ENCODE results near the gene CMTM5.

Gene CMTM5

GRCh38 chr14:23371865-23372264 is 5.0 kb upstream of the CMTM5 start:
- DNase-seq (ENCODE audit: low read depth), result no peak
- no peak overlapping the region for H3K4me3 ChIP-seq (ENCODE audit: low read depth, low read length)
- TF ChIP-seq POLR2A (IDR thresholded peaks at IDR 0.05; ENCODE audit: extremely low read depth, insufficient read length), result no peak
- TF ChIP-seq MAX (IDR thresholded peaks at IDR 0.05; ENCODE audit: low read depth, low read length), result no peak
- no peak for TF ChIP-seq MYC (IDR thresholded peaks at IDR 0.05; ENCODE audit: low read depth, low read length)
- TF ChIP-seq CTCF (IDR thresholded peaks at IDR 0.05; ENCODE audit: low read depth, low read length), result no peak

- H3K4me3 ChIP-seq (ENCODE audit: low read depth, low read length), result no peak within 1 kb of the TSS
- DNase-seq (ENCODE audit: low read depth), result no peak
- TF ChIP-seq POLR2A (IDR thresholded peaks at IDR 0.05; ENCODE audit: extremely low read depth, insufficient read length) (no peak), MAX (IDR thresholded peaks at IDR 0.05; ENCODE audit: low read depth, low read length) (no peak), CTCF (IDR thresholded peaks at IDR 0.05; ENCODE audit: low read depth, low read length) (no peak), MYC (IDR thresholded peaks at IDR 0.05; ENCODE audit: low read depth, low read length) (no peak)
These were observed 4.3 kb upstream of the CMTM5 start, which contains the start of gene IL25 for GRCh38 chr14:23372509-23372908. Gene IL25, plus strand, starts transcription at chr14:23372809.

- no peak overlapping the region for H3K4me3 ChIP-seq (ENCODE audit: low read depth, low read length)
- TF ChIP-seq MYC (IDR thresholded peaks at IDR 0.05; ENCODE audit: low read depth, low read length) (no peak), MAX (IDR thresholded peaks at IDR 0.05; ENCODE audit: low read depth, low read length) (no peak), POLR2A (IDR thresholded peaks at IDR 0.05; ENCODE audit: extremely low read depth, insufficient read length) (no peak), CTCF (IDR thresholded peaks at IDR 0.05; ENCODE audit: low read depth, low read length) (no peak)
- DNase-seq (ENCODE audit: low read depth), result no peak
These were observed 3.8 kb upstream of the CMTM5 start for GRCh38 chr14:23373041-23373440.

- no peak overlapping the region for H3K4me3 ChIP-seq (ENCODE audit: low read depth, low read length)
- TF ChIP-seq CTCF (IDR thresholded peaks at IDR 0.05; ENCODE audit: low read depth, low read length) (no peak), POLR2A (IDR thresholded peaks at IDR 0.05; ENCODE audit: extremely low read depth, insufficient read length) (no peak), MYC (IDR thresholded peaks at IDR 0.05; ENCODE audit: low read depth, low read length) (no peak)
- no peak for DNase-seq (ENCODE audit: low read depth)
These were observed 1.2 kb upstream of the CMTM5 start for GRCh38 chr14:23375527-23376251.

GRCh38 chr14:23377198-23377550 is 328 bp downstream of the CMTM5 start:
- H3K4me3 ChIP-seq (ENCODE audit: low read depth, low read length), result no peak overlapping the region
- TF ChIP-seq CTCF (IDR thresholded peaks at IDR 0.05; ENCODE audit: low read depth, low read length) (no peak), MYC (IDR thresholded peaks at IDR 0.05; ENCODE audit: low read depth, low read length) (no peak)
- DNase-seq (ENCODE audit: low read depth), result no peak
